ENCODE measurements around the gene COL28A1.

DNA sequence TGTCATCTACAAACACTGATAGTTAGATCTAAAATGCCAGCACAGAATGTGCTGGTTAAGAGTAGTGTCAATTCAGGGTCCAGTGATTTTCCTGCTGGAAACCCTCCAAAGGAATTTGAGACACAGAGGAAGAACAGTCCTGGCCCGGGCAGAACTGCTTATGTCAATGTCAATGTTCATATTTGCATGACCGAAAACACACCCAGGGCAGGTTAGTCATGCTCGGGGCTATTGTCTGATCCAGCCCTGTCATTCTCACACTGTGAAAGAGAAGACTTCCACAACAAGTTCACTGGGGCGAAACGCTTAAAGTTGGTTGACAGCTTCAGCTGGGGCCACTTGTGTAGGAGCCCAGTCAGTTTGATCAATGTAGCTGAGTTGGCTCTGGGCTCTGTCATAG, 214.0 kb downstream of the COL28A1 start:
- TF ChIP-seq CTCF (IDR thresholded peaks at IDR 0.05; ENCODE audit: insufficient read depth, low read length, poor library complexity, severe bottlenecking) (no peak), EZH2phosphoT487 (conservative IDR thresholded peaks at IDR 0.05; ENCODE audit: low read length) (no peak)

All from SU-DHL-6 (cell line).